Skeletal muscle tissue (tissue), 4 donors: ENCODE results near the gene LYL1. TPM values are rescaled to one million over a fixed set of nuclear protein-coding genes. Genes with fewer than 3 reads are reported as not detected.

Experiments used
- H3K27ac ChIP-seq: one replicate; pipeline ENCODE4 v1.7.0; 2013; ENCODE audit warnings: mild to moderate bottlenecking, low read depth, low read length, inconsistent platforms
- H3K27me3 ChIP-seq, 3 donors: one replicate each; pipeline ENCODE4 v1.7.0; 2013; ENCODE audit warnings: low read length in 3 of 3; ENCODE audit not compliant: control insufficient read depth in 3 of 3, insufficient read depth in 3 of 3
- H3K36me3 ChIP-seq, 3 donors: one replicate each; pipeline ENCODE4 v1.7.0; 2013; ENCODE audit warnings: low read length in 3 of 3; ENCODE audit not compliant: control insufficient read depth in 3 of 3, insufficient read depth in 3 of 3
- H3K4me1 ChIP-seq, 3 donors: one replicate each; pipeline ENCODE4 v1.7.0; 2013; ENCODE audit warnings: low read length in 3 of 3, mild to moderate bottlenecking in 3 of 3; ENCODE audit not compliant: control insufficient read depth in 3 of 3, insufficient read depth in 3 of 3
- H3K4me3 ChIP-seq, 3 donors: one replicate each; pipeline ENCODE4 v1.7.0; 2013; ENCODE audit warnings: low read length in 3 of 3
- H3K9ac ChIP-seq, 3 donors: one replicate each; pipeline ENCODE4 v1.7.0; 2013; ENCODE audit warnings: low read length in 3 of 3, mild to moderate bottlenecking in 3 of 3, moderate library complexity in 2 of 3, low read depth in 1 of 3
- H3K9me3 ChIP-seq, 3 donors: one replicate each; pipeline ENCODE4 v1.7.0; 2013; ENCODE audit warnings: low read length in 3 of 3; ENCODE audit not compliant: control insufficient read depth in 3 of 3
- total RNA-seq: library from RNA; depleted of rRNA; stranded (reverse); fragments of >200 nt; gene quantifications from one replicate; pipeline ENCODE4 v1.2.3, GENCODE V29; 2014
- donor health status: Osteomylitis.

LYL1 gene
- total RNA-seq, 1 donor from 2014 or later = 13.6 TPM

DNA sequence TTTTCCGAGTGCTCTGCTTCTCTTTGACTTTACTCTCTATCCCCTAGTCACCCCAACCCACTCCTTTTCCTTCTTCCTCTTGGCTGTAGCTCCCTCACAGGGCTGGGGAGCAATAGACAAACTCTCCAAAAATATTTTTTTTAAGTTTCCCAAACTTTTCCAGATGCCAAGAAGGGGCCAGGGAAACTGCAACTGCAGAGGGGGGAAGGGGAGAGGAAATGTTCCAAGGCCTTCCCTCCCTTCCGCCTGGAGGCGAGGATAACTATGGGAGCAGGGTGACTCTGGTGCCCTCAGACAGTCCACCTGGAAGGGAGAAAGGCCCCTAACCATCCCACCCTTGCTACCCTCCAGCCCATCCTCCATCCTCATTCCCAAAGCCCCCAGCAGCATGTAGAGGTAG, 49.4 kb downstream of the LYL1 start:
- peak overlapping the region; percentile 93 for H3K27ac ChIP-seq
- no peaks in the 10 kb centered on the region for H3K27me3 ChIP-seq
- peak overlapping the region; percentile 70 to 81 (median 73) for H3K9ac ChIP-seq
- H3K4me1 ChIP-seq = peaks cover 89 to 95% (median 94%) of the 10 kb centered on the region in 3 donors
- no peaks in the 10 kb centered on the region for H3K36me3 ChIP-seq
- peak overlapping the region; percentile 17 to 67 (median 31) for H3K4me3 ChIP-seq
- H3K9me3 ChIP-seq = no peaks in the 10 kb centered on the region

DNA sequence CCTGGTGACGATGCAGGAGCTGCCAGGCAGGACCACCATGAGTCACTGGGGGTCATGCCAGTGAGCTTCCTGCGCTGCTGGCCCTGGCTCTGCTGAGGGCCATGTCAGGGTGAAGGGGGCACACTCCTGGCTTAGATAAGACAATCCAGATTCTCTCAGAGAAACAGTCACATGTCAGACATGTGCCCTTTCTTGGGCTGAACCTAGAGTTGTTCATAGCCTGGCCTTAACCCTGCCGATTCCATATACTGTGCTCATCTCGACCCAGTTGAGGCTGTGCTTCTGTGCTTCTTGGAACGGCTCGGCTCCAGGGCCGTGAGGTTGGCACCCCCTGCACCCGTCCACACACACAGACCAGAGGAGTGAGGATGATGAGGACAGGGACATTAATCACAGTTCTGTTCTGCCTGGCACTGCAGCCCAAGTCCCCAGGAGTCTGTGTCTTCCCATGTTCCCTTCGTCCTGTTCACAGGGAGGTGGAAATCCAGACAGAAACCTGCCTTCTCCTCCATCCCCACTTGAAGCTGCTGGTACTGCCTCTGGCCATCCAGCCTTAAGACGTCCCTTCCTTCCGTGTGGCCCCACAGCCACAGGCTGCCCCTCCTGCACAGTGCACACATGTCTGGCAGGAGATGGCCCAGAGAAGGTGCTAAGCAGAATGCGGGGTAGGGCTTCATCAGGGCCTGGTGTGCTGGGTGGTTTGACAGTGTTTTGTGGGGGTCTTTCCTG, 50.0 kb downstream of the LYL1 start:
- Histone ChIP-seq H3K4me1 (peaks cover 89 to 95% (median 94%) of the 10 kb centered on the region in 3 donors), H3K36me3 (peaks cover under 1 to 4% (median 2%) of the 10 kb centered on the region in 3 donors), H3K27ac (peak overlapping the region; percentile 93), H3K9me3 (no peaks in the 10 kb centered on the region), H3K4me3 (peak overlapping the region; percentile 56 to 67 (median 66)), H3K27me3 (no peaks in the 10 kb centered on the region), H3K9ac (peak overlapping the region; percentile 59 to 81 (median 70))

DNA sequence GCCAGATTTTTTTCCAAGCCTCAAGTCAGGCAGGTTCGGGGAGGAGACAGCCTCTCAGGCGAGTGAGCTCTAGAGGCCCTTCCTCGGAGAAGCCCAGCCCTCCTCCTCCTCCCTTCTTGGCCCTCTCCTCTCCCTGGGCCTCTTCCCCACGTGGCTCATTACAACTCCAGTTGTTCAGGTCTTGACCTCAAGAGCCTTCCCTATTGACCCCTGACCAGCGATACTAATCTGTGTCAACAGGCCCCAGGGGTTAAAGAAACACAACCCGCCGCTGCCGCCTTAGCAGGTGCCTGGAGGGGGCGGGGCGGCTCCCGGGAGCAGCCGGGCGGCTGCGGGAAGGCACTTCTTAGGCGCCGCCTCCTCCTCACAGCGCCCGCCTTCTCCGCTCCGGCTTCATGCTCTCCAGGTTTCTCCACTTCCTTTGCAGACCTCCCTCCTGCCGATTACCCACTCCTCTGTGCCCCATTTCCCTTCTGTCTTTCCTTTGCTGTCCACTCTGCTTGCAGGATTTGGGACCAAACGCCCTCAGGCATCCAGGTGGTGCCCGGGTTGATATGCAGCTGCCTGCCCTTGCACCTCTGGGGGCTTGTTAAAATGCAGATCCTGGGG, 51.0 kb downstream of the LYL1 start:
- H3K36me3 ChIP-seq = peaks cover 2 to 8% (median 4%) of the 10 kb centered on the region in 3 donors
- H3K9me3 ChIP-seq = no peaks in the 10 kb centered on the region
- peak overlapping the region; percentile 55 to 81 (median 71) for H3K9ac ChIP-seq
- H3K4me3 ChIP-seq = peak overlapping the region; percentile 56 to 67 (median 66)
- H3K27ac ChIP-seq = peak overlapping the region; percentile 93
- H3K27me3 ChIP-seq = no peaks in the 10 kb centered on the region
- peaks cover 89 to 95% (median 94%) of the 10 kb centered on the region in 3 donors for H3K4me1 ChIP-seq

DNA sequence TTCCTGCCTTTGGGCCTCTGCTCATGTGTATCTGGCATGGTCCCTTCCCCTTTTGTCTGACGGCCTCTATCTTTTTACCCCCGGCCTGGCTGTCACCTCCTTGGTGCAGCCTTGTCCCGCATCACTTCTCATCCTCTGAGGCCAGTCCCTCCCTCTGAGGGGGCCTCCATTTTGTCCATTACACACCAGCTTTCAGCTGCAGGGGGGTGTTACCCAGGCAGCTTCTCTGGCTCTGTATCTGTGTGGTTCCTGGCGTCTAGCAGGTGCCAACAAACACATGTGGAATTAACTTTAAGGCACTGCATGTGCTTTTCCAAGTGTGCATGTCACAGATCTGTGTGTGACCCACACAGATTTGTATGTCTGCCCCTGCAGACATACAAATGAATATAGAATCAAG, 52.4 kb downstream of the LYL1 start:
- Histone ChIP-seq H3K36me3 (peaks cover 2 to 11% (median 4%) of the 10 kb centered on the region in 3 donors), H3K9me3 (no peaks in the 10 kb centered on the region), H3K27ac (peak overlapping the region; percentile 93), H3K9ac (peak overlapping the region in 1 of 3 donors; percentile 57), H3K27me3 (no peaks in the 10 kb centered on the region), H3K4me3 (peak overlapping the region in 1 of 3 donors; percentile 38), H3K4me1 (peaks cover 89 to 95% (median 94%) of the 10 kb centered on the region in 3 donors)

Other genes with a start within 250 kb of the LYL1 start
- 10.4 TPM for gene DNASE2, start 221.4 kb downstream of the LYL1 start, total RNA-seq
- 2.1 TPM for gene KLF1, start 215.7 kb downstream of the LYL1 start, total RNA-seq
- gene GCDH, start 211.7 kb downstream of the LYL1 start, total RNA-seq = 39.7 TPM
- not detected for gene SYCE2, start 183.6 kb downstream of the LYL1 start, total RNA-seq
- gene FARSA, start 169.1 kb downstream of the LYL1 start, total RNA-seq = 49.1 TPM
- 382 TPM for gene CALR, start 164.2 kb downstream of the LYL1 start, total RNA-seq
- gene RAD23A, start 157.0 kb downstream of the LYL1 start, total RNA-seq = 57.9 TPM
- gene GADD45GIP1, start 145.6 kb downstream of the LYL1 start, total RNA-seq = 21.4 TPM
- not detected for gene DAND5, start 133.3 kb downstream of the LYL1 start, total RNA-seq
- 49.1 TPM for gene NFIX, start 107.4 kb downstream of the LYL1 start, total RNA-seq
- 13.0 TPM for gene TRMT1, start 13.9 kb upstream of the LYL1 start, total RNA-seq
- 10.4 TPM for gene NACC1, start 15.4 kb upstream of the LYL1 start, total RNA-seq
- gene STX10, start 47.5 kb upstream of the LYL1 start, total RNA-seq = 24.5 TPM
- gene IER2, start 47.6 kb upstream of the LYL1 start, total RNA-seq = 23.5 TPM